A549 (cell line): ENCODE measurements around the gene PEF1. TPM values are rescaled to one million over a fixed set of nuclear protein-coding genes. Genes with fewer than 3 reads are reported as not detected.

Experiments used
- ATAC-seq, 2 experiments: fragments of 200-7000 bp in 1 of 2; fragments of >200 bp in 1 of 2; cut with Nextera tagmentation in 1 of 2; cut with Tn5 transposase in 1 of 2; 3 replicates each; pipeline versions ENCODE4 v1.8.0 to v1.9.1; 2018 to 2020; ENCODE audit warnings: mild to moderate bottlenecking in 1 of 2, moderate library complexity in 1 of 2
- CTCF ChIA-PET: fragments of 300-600 bp; sonication (Branson Sonifier 250); formaldehyde crosslinking; extraction: SDS; loops from one replicate; lab custom pipeline; 2021; ENCODE audit warnings: antibody characterized with exemption, inconsistent platforms; lab: Yijun Ruan, JAX
- POLR2A ChIA-PET: fragments of 350-600 bp; formaldehyde crosslinking; extraction: SDS; loops from one replicate; lab custom pipeline; 2021; ENCODE audit warnings: antibody characterized with exemption, inconsistent platforms; lab: Yijun Ruan, JAX
- DNase-seq, 2 experiments: peaks; one replicate each; pipeline versions ENCODE4 v3.0.0 to v3.0.0-alpha.2; 2011 to 2016; ENCODE audit warnings: low read depth in 1 of 2, low spot score in 1 of 2
- FAIRE-seq: peaks from 2 replicates; lab custom pipeline; 2011; peaks lifted over from hg19 to GRCh38; lab: Jason Lieb, UNC
- H3K27ac ChIP-seq, 2 experiments: fragments of >200 bp; sonication (Bioruptor Twin); formaldehyde crosslinking; 3 replicates each; pipeline ENCODE4 v1.5.1; 2016 to 2017
- H3K4me1 ChIP-seq: fragments of >200 bp; sonication (Bioruptor Twin); formaldehyde crosslinking; 3 replicates; pipeline ENCODE4 v1.6.1; 2016
- H3K4me2 ChIP-seq: fragments of >200 bp; sonication (Bioruptor Twin); formaldehyde crosslinking; 3 replicates; pipeline ENCODE4 v1.6.1; 2016
- H3K4me3 ChIP-seq: fragments of >200 bp; sonication (Bioruptor Twin); formaldehyde crosslinking; 3 replicates; pipeline ENCODE4 v1.5.1; 2016
- H3K9me3 ChIP-seq: fragments of >200 bp; sonication (Bioruptor Twin); formaldehyde crosslinking; 3 replicates; pipeline ENCODE4 v1.6.1; 2016
- E2F6 ChIP-seq: IDR thresholded peaks from 2 replicates; pipeline ENCODE4 v1.6.1; 2012; ENCODE audit warnings: low read depth, borderline replicate concordance
- FOSB ChIP-seq: fragments of 250-450 bp; sonication (Bioruptor Pico); IDR thresholded peaks from 2 replicates; pipeline ENCODE4 v1.5.0; 2020; ENCODE audit warnings: mild to moderate bottlenecking, moderate library complexity
- KDM5A ChIP-seq: fragments of 200-600 bp; sonication (generic); IDR thresholded peaks from 2 replicates; pipeline ENCODE4 v1.6.1; 2016; ENCODE audit warnings: antibody characterized with exemption, mild to moderate bottlenecking
- MAFK ChIP-seq: fragments of 450-650 bp; IDR thresholded peaks from 2 replicates; pipeline ENCODE4 v1.6.1; 2014; ENCODE audit not compliant: partially characterized antibody
- MAZ ChIP-seq: fragments of 150-350 bp; IDR thresholded peaks from 2 replicates; pipeline ENCODE4 v1.6.1; 2014; ENCODE audit warnings: antibody characterized with exemption, low read depth, low read length, borderline replicate concordance
- MYC ChIP-seq: IDR thresholded peaks from 2 replicates; pipeline ENCODE4 v1.6.1; 2012; ENCODE audit warnings: mild to moderate bottlenecking, inconsistent platforms, low read length, improper control_type of control experiment, borderline replicate concordance
- RNF2 ChIP-seq: fragments of 200-600 bp; sonication (generic); IDR thresholded peaks from 2 replicates; pipeline ENCODE4 v1.6.1; 2016; ENCODE audit warnings: low read depth, mild to moderate bottlenecking, antibody characterized with exemption, moderate library complexity, borderline replicate concordance
- TP53 ChIP-seq: fragments of 250-450 bp; sonication (Bioruptor Pico); IDR thresholded peaks from 2 replicates; pipeline ENCODE4 v1.5.0; 2021; ENCODE audit warnings: mild to moderate bottlenecking, moderate library complexity
- USF2 ChIP-seq: fragments of 450-650 bp; IDR thresholded peaks from 2 replicates; pipeline ENCODE4 v1.6.1; 2014; ENCODE audit warnings: antibody characterized with exemption
- ZSCAN20 ChIP-seq: fragments of 250-450 bp; sonication (Bioruptor Pico); IDR thresholded peaks from 2 replicates; pipeline ENCODE4 v1.8.0; 2022; ENCODE audit warnings: mild to moderate bottlenecking, moderate library complexity
- whole genome bisulfite sequencing: methylation state at CpG from one replicate; pipeline ENCODE4 v1.1.6; 2017; ENCODE audit errors: missing lambda C conversion rate; 5-methylcytosine and 5-hydroxymethylcytosine counted together
- polyA plus RNA-seq, 4 experiments: library from polyadenylated mRNA; depleted of rRNA in 3 of 4; stranded (reverse); fragments of >200 nt; fragmentation: RNase III in 1 of 4; extraction: RNeasy Plus Mini Kit Qiagen cat#74134 plus additional on column Dnase treatment in 1 of 4; gene quantifications; 2 replicates in 3 of 4; 3 replicates in 1 of 4; pipeline ENCODE4 v1.2.3, GENCODE V29; 2011 to 2017
- TF ChIP-seq, protein P1 (sequence below): fragments of 150-350 bp; IDR thresholded peaks from 2 replicates; pipeline ENCODE4 v1.6.1; 2014; ENCODE audit warnings: low read depth, mild to moderate bottlenecking, low read length

PEF1 gene
- polyA plus RNA-seq, 2 of the 4 experiments (the other 2 are of a cell fraction): 38.3 to 47.6 TPM

DNA sequence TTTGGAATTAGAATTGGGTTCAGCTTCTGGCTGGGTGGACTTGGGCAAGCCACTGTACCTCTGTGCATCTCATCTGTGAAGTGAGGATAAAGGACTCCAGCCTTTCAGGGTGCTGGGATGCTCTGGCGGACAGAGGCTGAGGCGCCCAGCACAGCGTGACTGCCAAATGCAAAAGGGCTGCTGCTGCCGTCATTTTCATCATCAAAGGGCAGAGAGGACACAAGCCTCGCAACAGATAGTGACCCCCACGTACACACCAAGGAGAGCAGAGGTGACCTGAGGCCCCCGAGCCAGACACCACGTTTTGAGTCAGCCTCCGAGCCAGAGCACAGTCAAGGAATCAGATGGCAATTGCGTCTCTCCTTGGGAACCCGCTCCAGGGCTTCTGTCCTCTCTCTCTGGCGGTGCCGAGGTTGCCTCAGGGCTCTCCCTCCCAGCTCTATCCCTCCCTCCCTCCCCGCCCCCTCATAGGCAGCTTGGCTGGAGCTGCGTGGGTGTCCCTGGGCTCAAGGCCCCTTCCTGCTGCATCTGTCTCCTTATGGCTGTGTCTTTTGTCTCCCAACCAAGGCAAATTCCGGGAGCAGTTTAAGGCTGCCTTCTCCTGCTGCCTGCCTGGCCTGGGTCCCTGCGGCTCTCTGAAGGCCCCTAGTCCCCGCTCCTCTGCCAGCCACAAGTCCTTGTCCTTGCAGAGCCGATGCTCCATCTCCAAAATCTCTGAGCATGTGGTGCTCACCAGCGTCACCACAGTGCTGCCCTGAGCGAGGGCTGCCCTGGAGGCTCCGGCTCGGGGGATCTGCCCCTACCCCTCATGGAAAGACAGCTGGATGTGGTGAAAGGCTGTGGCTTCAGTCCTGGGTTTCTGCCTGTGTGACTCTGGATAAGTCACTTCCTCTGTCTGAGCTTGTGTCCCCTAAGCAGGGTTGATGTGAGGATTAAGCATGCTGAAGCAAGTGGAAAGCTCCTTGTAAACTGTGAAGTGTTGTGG, 18.2 kb downstream of the PEF1 start:
- Histone ChIP-seq H3K4me1 (no peaks in the 10 kb centered on the region), H3K4me3 (no peak overlapping the region), H3K4me2 (no peak overlapping the region), H3K27ac (no peak overlapping the region), H3K9me3 (no peaks in the 10 kb centered on the region)
- 98% methylated on average over 9 of the region's 23 CpGs for WGBS
- POLR2A ChIA-PET: no interaction called here
- CTCF ChIA-PET: interaction anchor here (0.5 to 5.6 kb wide), 4 partner anchors 8 to 461 kb away, joined by 3 to 29 read pairs (median 4); no protein-coding TSS in a partner anchor
- DNase-seq: no peak
- no peak for FAIRE-seq
- TF ChIP-seq FOSB (no peak), ZSCAN20 (CRISPR knock-in tag) (no peak)
- no peak for ATAC-seq

GRCh38 chr1:31625561-31626222, 19.0 kb downstream of the PEF1 start:
- no peak overlapping the region for H3K4me3 ChIP-seq
- ChIA-PET POLR2A (no interaction called here), CTCF (interaction anchor here (1.3 kb wide), 1 partner anchor 11 kb away, joined by 4 read pairs; no protein-coding TSS in a partner anchor)
- FAIRE-seq (no peak), ATAC-seq (no peak; a peak in 1 of 6 replicates), DNase-seq (no peak)
- TF ChIP-seq USF2: no peak
- TF ChIP-seq TP53: no peak
- no peak for TF ChIP-seq E2F6
- TF ChIP-seq RNF2: no peak
- no peak for TF ChIP-seq MAFK
- no peak for TF ChIP-seq KDM5A
- H3K4me2 ChIP-seq: no peak overlapping the region
- H3K27ac ChIP-seq: no peak overlapping the region
- WGBS: 56% methylated on average over 1 of the region's 4 CpGs
- H3K9me3 ChIP-seq: no peaks in the 10 kb centered on the region
- H3K4me1 ChIP-seq: no peaks in the 10 kb centered on the region

- Histone ChIP-seq H3K9me3 (no peaks in the 10 kb centered on the region), H3K4me3 (no peak overlapping the region), H3K27ac (no peak overlapping the region), H3K4me2 (no peak overlapping the region), H3K4me1 (no peaks in the 10 kb centered on the region)
- no peak for ATAC-seq
- CTCF ChIA-PET: interaction anchor here (0.6 to 1.3 kb wide), 2 partner anchors 11 to 37 kb away, joined by 3 to 4 read pairs; no protein-coding TSS in a partner anchor
- DNase-seq: no peak
- POLR2A ChIA-PET: no interaction called here
- 87% methylated on average over 13 of the region's 16 CpGs for WGBS
- TF ChIP-seq MYC (no peak), ZSCAN20 (CRISPR knock-in tag) (no peak), MAZ (no peak)
- TF ChIP-seq, protein P1, sequence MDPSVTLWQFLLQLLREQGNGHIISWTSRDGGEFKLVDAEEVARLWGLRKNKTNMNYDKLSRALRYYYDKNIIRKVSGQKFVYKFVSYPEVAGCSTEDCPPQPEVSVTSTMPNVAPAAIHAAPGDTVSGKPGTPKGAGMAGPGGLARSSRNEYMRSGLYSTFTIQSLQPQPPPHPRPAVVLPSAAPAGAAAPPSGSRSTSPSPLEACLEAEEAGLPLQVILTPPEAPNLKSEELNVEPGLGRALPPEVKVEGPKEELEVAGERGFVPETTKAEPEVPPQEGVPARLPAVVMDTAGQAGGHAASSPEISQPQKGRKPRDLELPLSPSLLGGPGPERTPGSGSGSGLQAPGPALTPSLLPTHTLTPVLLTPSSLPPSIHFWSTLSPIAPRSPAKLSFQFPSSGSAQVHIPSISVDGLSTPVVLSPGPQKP: no peak
- TF ChIP-seq, all 56 proteins: peak for 0
- FAIRE-seq: no peak
These were observed 19.8 kb downstream of the PEF1 start for GRCh38 chr1:31624731-31625514.
